ENCODE results near the gene RPL28.

DNA sequence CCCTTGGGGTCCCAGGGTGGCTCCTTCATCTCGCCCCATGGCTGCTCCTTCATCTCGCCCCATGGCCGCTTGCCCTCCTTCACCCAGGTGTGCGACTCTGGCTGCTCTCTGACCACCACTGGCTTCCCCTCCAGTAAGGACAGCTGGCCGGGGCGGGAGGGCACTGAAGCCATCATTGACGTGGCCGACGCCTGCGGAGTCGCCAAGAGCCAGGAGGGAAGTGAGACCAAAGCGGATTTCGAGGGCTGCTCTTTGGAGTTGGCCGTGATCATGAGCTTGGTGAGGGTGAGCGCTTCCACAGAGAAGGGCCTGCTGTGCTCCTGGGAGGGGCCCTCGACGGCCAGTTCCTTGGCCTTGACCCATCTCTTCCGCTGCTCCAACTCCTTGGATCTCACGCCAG lies 27.2 kb upstream of the RPL28 start:
- TF ChIP-seq POLR2AphosphoS5 (IDR thresholded peaks at IDR 0.05; ENCODE audit: low read depth, low read length) (no peak), FOXP2 (optimal IDR thresholded peaks at IDR 0.05; ENCODE audit: borderline replicate concordance, extremely low read depth, extremely low read length, insufficient read depth) (no peak), TAF1 (IDR thresholded peaks at IDR 0.05; ENCODE audit: borderline replicate concordance, insufficient read depth, low read length) (no peak), REST (IDR thresholded peaks at IDR 0.05; ENCODE audit: insufficient read depth in 1 of 2, low read depth in 2 of 2, low read length in 2 of 2) (no peak), SIN3A (IDR thresholded peaks at IDR 0.05; ENCODE audit: borderline replicate concordance, insufficient read depth, low read length) (no peak)

All from PFSK-1 (cell line).